Natural killer cell (primary cell): ENCODE data around the gene TCF19. TPM values are rescaled to one million over a fixed set of nuclear protein-coding genes. Genes with fewer than 3 reads are reported as not detected.

Experiments
- ATAC-seq, 3 donors: fragments of 150-1000 bp in 2 of 3; fragments of 200-7000 bp in 1 of 3; cut with Tn5 transposase; 1 replicate in 1 of 3; 2 replicates in 2 of 3; pipeline ENCODE4 v1.10.0; 2021; ENCODE audit warnings: mild to moderate bottlenecking in 2 of 3, moderate library complexity in 2 of 3
- DNase-seq, 2 donors: peaks; one replicate each; pipeline versions ENCODE4 v3.0.0 to v3.0.0-alpha.2; 2013 to 2021; ENCODE audit warnings: mixed read lengths in 1 of 2
- H3K27ac ChIP-seq: one replicate; pipeline ENCODE4 v1.5.1; 2013; ENCODE audit warnings: mild to moderate bottlenecking, low read length
- H3K27me3 ChIP-seq: one replicate; pipeline ENCODE4 v1.6.1; 2013; ENCODE audit warnings: low read length; ENCODE audit not compliant: control insufficient read depth, insufficient read depth
- H3K36me3 ChIP-seq: one replicate; pipeline ENCODE4 v1.6.1; 2013; ENCODE audit warnings: low read length; ENCODE audit not compliant: control insufficient read depth, insufficient read depth
- H3K4me1 ChIP-seq: one replicate; pipeline ENCODE4 v1.6.1; 2013; ENCODE audit warnings: low read length; ENCODE audit not compliant: control insufficient read depth, insufficient read depth
- H3K4me3 ChIP-seq: one replicate; pipeline ENCODE4 v1.5.1; 2013; ENCODE audit warnings: low read length
- H3K9me3 ChIP-seq: one replicate; pipeline ENCODE4 v1.6.1; 2013; ENCODE audit warnings: low read length; ENCODE audit not compliant: control insufficient read depth, insufficient read depth
- H3K27ac Mint-ChIP-seq, 2 donors: one replicate each; pipeline ENCODE4 v1.8.0; 2022; ENCODE audit warnings: mild to moderate bottlenecking in 2 of 2, mixed read lengths in 2 of 2, moderate library complexity in 1 of 2
- H3K27me3 Mint-ChIP-seq, 2 donors: one replicate each; pipeline ENCODE4 v1.8.0; 2022; ENCODE audit warnings: low read depth in 2 of 2, mixed read lengths in 2 of 2
- H3K36me3 Mint-ChIP-seq: one replicate; pipeline ENCODE4 v1.8.0; 2022; ENCODE audit warnings: mixed read lengths
- H3K4me1 Mint-ChIP-seq, 2 donors: one replicate each; pipeline ENCODE4 v1.8.0; 2022; ENCODE audit warnings: mixed read lengths in 2 of 2
- H3K4me3 Mint-ChIP-seq: one replicate; pipeline ENCODE4 v1.8.0; 2022; ENCODE audit warnings: mild to moderate bottlenecking, moderate library complexity, mixed read lengths
- H3K9me3 Mint-ChIP-seq, 2 donors: one replicate each; pipeline ENCODE4 v1.8.0; 2022; ENCODE audit warnings: mixed read lengths in 2 of 2
- WGBS: methylation state at CpG from one replicate; pipeline ENCODE4 v1.1.7; 2013; ENCODE audit warnings: missing lambda C conversion rate; ENCODE audit not compliant: insufficient coverage; 5-methylcytosine and 5-hydroxymethylcytosine counted together
- intact Hi-C: fragments of 100-400 bp; cut with micrococcal nuclease; formaldehyde crosslinking; loops from one replicate; pipeline ENCODE4 v1.14.2; 2022
- total RNA-seq, 4 donors: library from RNA; stranded (reverse); fragments of 120-200 nt in 1 of 4; gene quantifications; one replicate each; pipeline versions ENCODE4 v1.2.3 to v1.2.4, GENCODE V29; 2013 to 2022
- TF ChIP-seq, protein P1 (sequence below): fragments of 200-600 bp; IDR thresholded peaks from one replicate; pipeline ENCODE4 v1.8.0; 2022; ENCODE audit warnings: antibody characterized with exemption

Gene TCF19
- total RNA-seq, 3 donors from 2014 or later (not counting 1 experiment from before 2014, with no cell fraction given) = 7.2 to 12.0 (median 9.2) TPM

DNA sequence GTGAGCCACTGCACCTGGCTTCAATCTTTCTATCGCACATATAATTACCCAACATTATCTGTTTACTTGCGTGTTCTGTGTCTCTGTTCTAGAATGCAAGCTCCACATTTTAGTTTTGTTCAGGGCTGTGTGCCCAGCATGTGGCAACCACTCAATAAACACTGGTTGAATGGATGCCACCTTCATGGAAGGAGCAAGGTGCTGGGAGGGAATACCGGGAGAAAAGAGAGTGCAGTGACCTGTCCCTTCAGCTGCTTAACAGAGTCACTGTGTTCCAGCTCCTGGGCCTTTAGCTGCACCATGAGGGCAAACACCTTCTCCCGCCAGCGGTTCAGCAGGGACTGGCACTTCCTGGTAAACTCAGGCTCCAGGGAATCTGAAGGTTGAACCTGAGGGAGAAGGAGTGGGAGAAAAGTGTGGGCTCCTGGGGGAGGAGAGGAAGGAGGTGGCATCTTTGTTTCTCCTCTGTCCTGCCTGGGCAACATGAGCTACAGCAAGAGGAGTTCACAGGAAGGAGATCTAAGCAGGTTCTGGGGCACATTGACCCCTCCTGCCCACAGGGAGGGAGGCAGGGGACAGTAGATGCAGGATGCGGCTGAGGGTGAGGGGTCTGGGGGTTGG, 8.5 kb upstream of the TCF19 start:
- Histone ChIP-seq H3K9me3 (no peaks in the 10 kb centered on the region), H3K4me1 (no peaks in the 10 kb centered on the region), H3K27me3 (no peaks in the 10 kb centered on the region), H3K4me3 (no peak overlapping the region), H3K27ac (no peak overlapping the region), H3K36me3 (peaks cover 3% of the 10 kb centered on the region)
- Mint-ChIP-seq H3K9me3 (no peaks in the 10 kb centered on the region), H3K27me3 (no peaks in the 10 kb centered on the region), H3K4me1 (no peaks in the 10 kb centered on the region), H3K4me3 (no peak overlapping the region), H3K27ac (no peak overlapping the region), H3K36me3 (no peaks in the 10 kb centered on the region)
- no peak for DNase-seq
- ATAC-seq = no peak
- TF ChIP-seq, protein P1, sequence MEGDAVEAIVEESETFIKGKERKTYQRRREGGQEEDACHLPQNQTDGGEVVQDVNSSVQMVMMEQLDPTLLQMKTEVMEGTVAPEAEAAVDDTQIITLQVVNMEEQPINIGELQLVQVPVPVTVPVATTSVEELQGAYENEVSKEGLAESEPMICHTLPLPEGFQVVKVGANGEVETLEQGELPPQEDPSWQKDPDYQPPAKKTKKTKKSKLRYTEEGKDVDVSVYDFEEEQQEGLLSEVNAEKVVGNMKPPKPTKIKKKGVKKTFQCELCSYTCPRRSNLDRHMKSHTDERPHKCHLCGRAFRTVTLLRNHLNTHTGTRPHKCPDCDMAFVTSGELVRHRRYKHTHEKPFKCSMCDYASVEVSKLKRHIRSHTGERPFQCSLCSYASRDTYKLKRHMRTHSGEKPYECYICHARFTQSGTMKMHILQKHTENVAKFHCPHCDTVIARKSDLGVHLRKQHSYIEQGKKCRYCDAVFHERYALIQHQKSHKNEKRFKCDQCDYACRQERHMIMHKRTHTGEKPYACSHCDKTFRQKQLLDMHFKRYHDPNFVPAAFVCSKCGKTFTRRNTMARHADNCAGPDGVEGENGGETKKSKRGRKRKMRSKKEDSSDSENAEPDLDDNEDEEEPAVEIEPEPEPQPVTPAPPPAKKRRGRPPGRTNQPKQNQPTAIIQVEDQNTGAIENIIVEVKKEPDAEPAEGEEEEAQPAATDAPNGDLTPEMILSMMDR = no peak
- intact Hi-C loops = no loop called here
- WGBS = 98% methylated on average over 6 of the region's 6 CpGs

DNA sequence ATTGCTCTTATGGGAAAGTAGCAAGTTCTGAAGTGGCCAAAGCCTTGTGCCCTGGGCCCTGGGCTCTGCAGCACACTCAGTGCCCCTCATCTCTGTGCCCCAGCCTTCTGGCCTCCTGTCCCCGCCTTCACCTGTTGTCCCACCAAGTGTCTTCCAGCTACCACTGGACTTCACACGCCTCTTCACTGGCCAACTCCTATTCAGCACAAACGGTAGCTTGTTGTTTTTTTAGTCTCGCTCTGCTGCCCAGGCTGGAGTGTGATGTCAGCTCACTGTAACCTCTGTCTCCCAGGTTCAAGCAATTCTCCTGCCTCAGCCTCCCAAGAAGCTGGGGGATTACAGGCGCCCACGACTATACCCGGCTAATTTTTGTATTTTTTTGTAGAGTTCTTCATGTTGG, 5.6 kb upstream of the TCF19 start:
- Histone ChIP-seq H3K4me1 (peaks cover 7% of the 10 kb centered on the region), H3K27me3 (no peaks in the 10 kb centered on the region), H3K9me3 (no peaks in the 10 kb centered on the region), H3K27ac (no peak overlapping the region), H3K36me3 (peaks cover 4% of the 10 kb centered on the region), H3K4me3 (no peak overlapping the region)
- H3K27ac Mint-ChIP-seq = no peak overlapping the region
- DNase-seq (no peak), ATAC-seq (no peak)
- H3K27me3 Mint-ChIP-seq = no peaks in the 10 kb centered on the region
- no peak overlapping the region for H3K4me3 Mint-ChIP-seq
- TF ChIP-seq, protein P1 = no peak
- H3K4me1 Mint-ChIP-seq = peaks cover 9% of the 10 kb centered on the region in 2 donors
- intact Hi-C loops = no loop called here
- H3K9me3 Mint-ChIP-seq = no peaks in the 10 kb centered on the region
- no peaks in the 10 kb centered on the region for H3K36me3 Mint-ChIP-seq
- over 99% methylated on average over 7 of the region's 7 CpGs for WGBS

DNA sequence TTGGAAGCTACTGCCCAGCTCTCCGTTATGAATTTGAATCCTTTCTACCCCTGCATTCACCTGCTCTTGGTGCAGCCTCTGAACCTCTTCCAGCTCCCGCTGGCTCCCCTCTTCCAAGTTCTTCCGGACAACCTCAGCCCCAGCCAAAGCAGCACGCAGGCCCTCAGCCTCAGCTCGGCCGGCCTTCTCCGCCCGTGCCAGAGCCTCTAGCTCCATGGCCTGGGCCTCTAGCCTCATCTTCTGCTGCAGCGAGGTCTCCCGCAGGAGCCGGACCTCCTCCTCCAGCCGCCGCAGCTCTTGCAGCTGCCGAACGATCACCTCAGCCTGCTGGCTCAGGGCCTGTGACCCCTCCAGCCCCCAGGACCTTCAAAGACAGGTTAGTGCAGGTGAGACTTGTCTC, 4.0 kb upstream of the TCF19 start:
- H3K4me1 ChIP-seq = peaks cover 16% of the 10 kb centered on the region
- no peaks in the 10 kb centered on the region for H3K9me3 ChIP-seq
- no peak overlapping the region for H3K27ac ChIP-seq
- no peak for DNase-seq
- 94% methylated on average over 15 of the region's 15 CpGs for WGBS
- no peak overlapping the region for H3K4me3 Mint-ChIP-seq
- H3K27me3 Mint-ChIP-seq = no peaks in the 10 kb centered on the region
- peaks cover 25% of the 10 kb centered on the region in 2 donors for H3K4me1 Mint-ChIP-seq
- TF ChIP-seq, protein P1 = no peak
- ATAC-seq = no peak
- H3K27me3 ChIP-seq = no peaks in the 10 kb centered on the region
- H3K36me3 Mint-ChIP-seq = no peaks in the 10 kb centered on the region
- intact Hi-C loops = no loop called here
- H3K27ac Mint-ChIP-seq = no peak overlapping the region
- peaks cover 4% of the 10 kb centered on the region for H3K36me3 ChIP-seq
- no peaks in the 10 kb centered on the region for H3K9me3 Mint-ChIP-seq
- no peak overlapping the region for H3K4me3 ChIP-seq

DNA sequence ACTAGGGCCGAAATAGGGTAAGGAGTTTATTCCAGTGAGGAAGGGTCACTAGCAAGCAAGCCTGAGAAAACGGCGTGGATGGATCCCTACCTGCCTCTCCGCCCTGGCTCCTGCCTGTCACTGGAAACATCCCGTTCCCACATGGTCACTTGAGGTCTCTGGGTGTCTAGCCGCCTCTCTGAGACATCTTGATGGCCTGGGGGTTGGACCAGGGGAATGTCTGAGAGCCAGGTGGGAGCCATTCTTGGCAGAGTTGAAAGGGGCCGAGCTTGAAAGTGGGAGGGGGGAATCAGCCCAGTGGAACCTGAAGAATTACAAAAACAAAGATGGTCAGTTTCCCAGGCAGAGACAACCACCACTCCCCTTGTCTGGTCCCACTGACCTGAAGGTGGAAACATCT, 1.7 kb upstream of the TCF19 start:
- no peaks in the 10 kb centered on the region for H3K9me3 ChIP-seq
- no peak for DNase-seq
- no peaks in the 10 kb centered on the region for H3K27me3 ChIP-seq
- Mint-ChIP-seq H3K9me3 (no peaks in the 10 kb centered on the region), H3K27ac (no peak overlapping the region), H3K4me1 (peaks cover 25 to 26% of the 10 kb centered on the region in 2 donors), H3K27me3 (no peaks in the 10 kb centered on the region), H3K36me3 (no peaks in the 10 kb centered on the region), H3K4me3 (no peak overlapping the region)
- peaks cover 20% of the 10 kb centered on the region for H3K4me1 ChIP-seq
- TF ChIP-seq, protein P1 = no peak
- H3K4me3 ChIP-seq = no peak overlapping the region
- intact Hi-C loops = no loop called here
- H3K27ac ChIP-seq = no peak overlapping the region
- 98% methylated on average over 7 of the region's 7 CpGs for whole genome bisulfite sequencing
- H3K36me3 ChIP-seq = peaks cover 2% of the 10 kb centered on the region
- no peak for ATAC-seq
